ENCODE results near the gene GDF11.

GRCh38 chr12:55722948-55723347 lies 20.0 kb upstream of the GDF11 start:
- no peak for TF ChIP-seq CTCF (IDR thresholded peaks at IDR 0.05)
- TF ChIP-seq POLR2A (IDR thresholded peaks at IDR 0.05) = no peak

Data from uterus (tissue), 2 donors.